Bronchial epithelial cell (primary cell): ENCODE data around the gene METAP1D. TPM values are rescaled to one million over a fixed set of nuclear protein-coding genes. Genes with fewer than 3 reads are reported as not detected.

Experiments used
- DNase-seq: peaks from one replicate; pipeline ENCODE4 v3.0.0-alpha.2; 2010; ENCODE audit warnings: low read depth
- FAIRE-seq: peaks from 2 replicates; lab custom pipeline; 2011; peaks lifted over from hg19 to GRCh38; lab: Jason Lieb, UNC
- H3K27me3 ChIP-seq: 2 replicates; pipeline ENCODE4 v1.5.1; 2011; ENCODE audit warnings: low read length; ENCODE audit not compliant: control insufficient read depth, insufficient read depth
- H3K36me3 ChIP-seq: 2 replicates; pipeline ENCODE4 v1.5.1; 2011; ENCODE audit warnings: low read length; ENCODE audit not compliant: control insufficient read depth, insufficient read depth
- H3K4me3 ChIP-seq: 2 replicates; pipeline ENCODE4 v1.5.1; 2011; ENCODE audit warnings: mild to moderate bottlenecking, low read depth, low read length, control low read depth
- CTCF ChIP-seq: IDR thresholded peaks from 2 replicates; pipeline ENCODE4 v1.5.1; 2011; ENCODE audit warnings: mild to moderate bottlenecking, moderate library complexity, low read length, control low read depth, inconsistent platforms; ENCODE audit not compliant: insufficient read depth, severe bottlenecking
- total RNA-seq: library from RNA; depleted of rRNA; stranded (reverse); fragments of >200 nt; gene quantifications from 2 replicates; pipeline ENCODE4 v1.2.1, GENCODE V29; 2014

Gene METAP1D
- total RNA-seq, 1 donor from 2014 or later = 2.6 TPM

GRCh38 chr2:172072706-172073105, 73.0 kb downstream of the METAP1D start:
- no peak overlapping the region for H3K4me3 ChIP-seq
- FAIRE-seq (no peak), DNase-seq (no peak)
- no peaks in the 10 kb centered on the region for H3K36me3 ChIP-seq
- no peaks in the 10 kb centered on the region for H3K27me3 ChIP-seq
- no peak for TF ChIP-seq CTCF

DNA sequence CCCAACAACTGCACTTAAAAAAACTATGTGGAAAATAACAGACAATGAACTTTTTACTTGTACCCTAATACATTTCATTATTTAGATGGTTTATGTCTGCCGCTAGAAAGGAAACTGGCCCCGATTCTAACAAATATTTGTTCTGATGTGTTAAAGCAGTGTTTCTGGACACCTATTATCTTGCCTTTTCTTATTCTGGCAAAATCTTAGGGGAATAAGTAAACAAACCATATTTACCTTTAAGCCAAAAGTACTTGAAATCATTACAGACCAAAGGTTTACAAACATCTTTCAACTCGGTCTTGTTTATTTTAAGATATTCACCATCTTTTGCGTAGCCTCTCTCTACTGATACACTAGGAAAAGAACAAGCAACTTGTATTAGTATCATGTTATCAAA, 73.8 kb downstream of the METAP1D start:
- DNase-seq (no peak), FAIRE-seq (no peak)
- H3K36me3 ChIP-seq = no peaks in the 10 kb centered on the region
- no peak for TF ChIP-seq CTCF
- H3K4me3 ChIP-seq = no peak overlapping the region
- H3K27me3 ChIP-seq = no peaks in the 10 kb centered on the region

- no peak overlapping the region for H3K4me3 ChIP-seq
- no peak for DNase-seq
- no peak for FAIRE-seq
These were observed 74.5 kb downstream of the METAP1D start for GRCh38 chr2:172074254-172074653.

DNA sequence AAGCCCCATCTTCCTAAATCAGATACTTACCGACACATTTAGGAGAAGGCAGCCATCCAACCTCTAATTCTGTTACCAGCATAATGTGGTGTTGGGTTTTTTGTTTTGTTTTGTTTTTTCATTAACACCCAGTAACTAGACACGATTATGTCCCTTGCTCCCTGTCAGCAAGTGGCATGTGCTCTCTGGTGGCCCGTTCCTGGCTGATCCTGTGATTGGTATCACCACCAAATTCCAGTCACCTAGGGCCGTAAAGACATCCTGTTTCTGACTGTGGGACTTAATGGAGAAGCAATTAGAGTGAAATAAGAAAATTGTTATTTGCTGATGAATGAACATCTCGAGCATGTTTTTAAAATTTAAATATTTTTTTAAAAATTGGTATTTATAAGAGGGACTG, 79.7 kb downstream of the METAP1D start:
- H3K4me3 ChIP-seq = no peak overlapping the region
- no peak for FAIRE-seq
- TF ChIP-seq CTCF = no peak
- H3K36me3 ChIP-seq = no peaks in the 10 kb centered on the region
- no peak for DNase-seq
- peaks cover 38% of the 10 kb centered on the region for H3K27me3 ChIP-seq

More at GRCh38 chr2:172074254-172074653, 74.5 kb downstream of the METAP1D start:
- no peak for TF ChIP-seq CTCF
- Histone ChIP-seq H3K36me3 (no peaks in the 10 kb centered on the region), H3K27me3 (no peaks in the 10 kb centered on the region)

GRCh38 chr2:172079838-172080640, 80.3 kb downstream of the METAP1D start:
- Histone ChIP-seq H3K4me3 (no peak overlapping the region), H3K27me3 (peaks cover 44% of the 10 kb centered on the region), H3K36me3 (no peaks in the 10 kb centered on the region)
- no peak for TF ChIP-seq CTCF
- DNase-seq (no peak), FAIRE-seq (no peak)
